AG10803 (cell line): ENCODE measurements around the gene SHISA6.
"Not testable (repeated sequence)": the region's sequence is repeated elsewhere in the genome, so short reads cannot be mapped to it uniquely, and the experiment has no call there.

Source experiments
- DNase-seq: peaks from one replicate; pipeline ENCODE4 v3.0.0; 2010; ENCODE audit warnings: low read depth
- H3K4me3 ChIP-seq: 2 replicates; pipeline ENCODE4 v1.5.1; 2011; ENCODE audit warnings: mild to moderate bottlenecking, low read length, control low read depth
- TF ChIP-seq, protein P1 (sequence below): conservative IDR thresholded peaks from 2 replicates; pipeline ENCODE4 v1.5.1; 2011; ENCODE audit warnings: mild to moderate bottlenecking, low read length, control low read depth, inconsistent platforms

The SHISA6 gene

GRCh38 chr17:11308531-11308930 is 67.5 kb downstream of the SHISA6 start:
- DNase-seq = no peak
- H3K4me3 ChIP-seq = no peak overlapping the region
- TF ChIP-seq, protein P1, sequence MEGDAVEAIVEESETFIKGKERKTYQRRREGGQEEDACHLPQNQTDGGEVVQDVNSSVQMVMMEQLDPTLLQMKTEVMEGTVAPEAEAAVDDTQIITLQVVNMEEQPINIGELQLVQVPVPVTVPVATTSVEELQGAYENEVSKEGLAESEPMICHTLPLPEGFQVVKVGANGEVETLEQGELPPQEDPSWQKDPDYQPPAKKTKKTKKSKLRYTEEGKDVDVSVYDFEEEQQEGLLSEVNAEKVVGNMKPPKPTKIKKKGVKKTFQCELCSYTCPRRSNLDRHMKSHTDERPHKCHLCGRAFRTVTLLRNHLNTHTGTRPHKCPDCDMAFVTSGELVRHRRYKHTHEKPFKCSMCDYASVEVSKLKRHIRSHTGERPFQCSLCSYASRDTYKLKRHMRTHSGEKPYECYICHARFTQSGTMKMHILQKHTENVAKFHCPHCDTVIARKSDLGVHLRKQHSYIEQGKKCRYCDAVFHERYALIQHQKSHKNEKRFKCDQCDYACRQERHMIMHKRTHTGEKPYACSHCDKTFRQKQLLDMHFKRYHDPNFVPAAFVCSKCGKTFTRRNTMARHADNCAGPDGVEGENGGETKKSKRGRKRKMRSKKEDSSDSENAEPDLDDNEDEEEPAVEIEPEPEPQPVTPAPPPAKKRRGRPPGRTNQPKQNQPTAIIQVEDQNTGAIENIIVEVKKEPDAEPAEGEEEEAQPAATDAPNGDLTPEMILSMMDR = no peak

DNA sequence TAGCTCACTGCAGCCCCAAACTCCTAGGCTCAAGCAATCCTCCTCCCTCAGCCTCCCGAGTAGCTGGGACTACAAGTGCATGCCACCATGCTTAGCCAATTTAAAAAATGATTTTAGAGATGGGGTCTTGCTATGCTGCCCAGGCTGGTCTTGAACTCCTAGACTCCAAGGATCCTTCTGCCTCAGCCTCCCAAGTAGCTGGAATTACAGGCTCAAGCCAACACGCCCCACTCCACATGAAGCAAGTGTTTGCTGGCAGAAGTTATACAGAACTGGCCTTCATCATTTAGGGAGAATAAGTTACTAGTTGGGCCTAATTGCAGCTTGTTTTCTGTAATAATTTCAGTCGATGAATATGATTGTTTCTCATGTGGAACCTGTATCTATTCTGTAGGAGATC is 68.0 kb downstream of the SHISA6 start:
- DNase-seq = no peak
- TF ChIP-seq, protein P1 = no peak
- no peak overlapping the region for H3K4me3 ChIP-seq

DNA sequence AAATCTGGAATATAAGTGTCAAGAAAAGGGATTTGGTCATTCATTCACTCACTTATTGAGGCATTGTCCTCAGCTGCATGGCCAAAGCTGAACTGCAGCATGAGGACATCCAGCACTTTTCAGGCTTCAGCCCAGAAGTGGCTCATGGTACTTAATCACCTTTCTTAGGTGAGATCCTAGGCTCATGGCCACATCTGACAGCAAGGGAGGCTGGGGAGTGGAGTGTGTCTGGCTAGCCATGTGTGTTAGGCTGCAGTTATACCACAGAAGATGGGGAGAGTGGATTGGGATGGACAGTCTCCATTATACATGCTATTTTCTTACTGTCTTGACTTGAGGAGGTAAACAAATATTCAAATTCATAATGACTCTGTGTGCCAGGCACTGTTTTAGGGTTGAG is 68.8 kb downstream of the SHISA6 start:
- no peak for DNase-seq
- no peak overlapping the region for H3K4me3 ChIP-seq
- TF ChIP-seq, protein P1 = no peak

DNA sequence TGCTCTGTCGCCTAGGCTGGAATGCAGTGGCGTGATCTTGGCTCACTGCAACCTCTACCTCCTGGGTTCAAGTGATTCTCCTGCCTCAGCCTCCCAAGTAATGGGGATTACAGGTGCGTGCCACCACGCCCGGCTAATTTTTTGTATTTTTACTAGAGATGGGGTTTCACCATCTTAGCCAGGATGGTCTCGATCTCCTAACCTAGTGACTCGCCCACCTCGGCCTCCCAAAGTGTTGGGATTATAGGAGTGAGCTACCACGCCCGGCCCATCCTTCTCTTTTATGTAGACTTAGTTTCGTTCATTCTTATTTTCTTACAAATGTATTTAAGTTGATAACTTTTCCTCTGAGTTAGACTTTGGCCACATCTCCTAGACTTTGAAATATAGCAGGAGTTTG is 75.4 kb downstream of the SHISA6 start:
- H3K4me3 ChIP-seq, DNase-seq: not testable (repeated sequence)

DNA sequence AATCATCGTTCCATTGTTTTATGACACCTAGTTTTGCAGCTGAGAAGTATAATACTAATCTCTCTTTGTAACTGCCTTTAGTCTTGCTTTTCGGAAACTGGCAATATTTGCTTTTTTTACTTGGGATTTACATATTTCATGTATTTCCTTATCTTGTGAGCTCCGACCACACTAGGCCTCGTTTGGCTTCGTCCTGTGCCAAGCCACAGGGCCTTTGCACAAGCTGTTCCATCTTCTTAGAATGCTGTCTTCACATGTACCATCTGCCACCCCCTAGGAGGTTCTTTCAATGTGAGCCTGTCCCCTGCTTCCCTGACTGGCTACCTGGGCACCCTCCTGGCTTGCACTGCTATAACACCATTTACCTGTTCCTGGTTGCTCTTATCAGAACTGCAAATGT is 77.2 kb downstream of the SHISA6 start:
- TF ChIP-seq, protein P1 = no peak
- DNase-seq = no peak
- H3K4me3 ChIP-seq = no peak overlapping the region

DNA sequence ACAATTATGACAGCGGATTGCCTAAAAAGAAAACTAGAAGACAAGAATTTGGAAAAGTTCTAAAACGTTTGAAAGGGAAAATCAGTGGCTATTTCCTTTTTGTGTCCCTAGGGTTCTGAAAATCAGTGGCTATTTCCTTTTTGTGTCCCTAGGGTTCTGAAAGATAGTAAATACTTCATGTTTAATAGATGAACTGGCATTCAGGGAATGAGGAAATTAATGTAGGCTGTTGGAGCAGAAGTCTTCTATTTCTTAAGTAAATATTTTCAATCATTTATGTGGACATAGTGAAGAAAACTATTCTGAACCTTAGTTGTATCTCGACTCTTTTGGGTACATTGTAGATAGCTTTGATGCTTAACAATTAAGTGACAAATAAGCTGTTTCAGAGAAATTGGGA is 78.9 kb downstream of the SHISA6 start:
- TF ChIP-seq, protein P1 = no peak
- DNase-seq = no peak
- no peak overlapping the region for H3K4me3 ChIP-seq

- no peak for DNase-seq
- TF ChIP-seq, protein P1 = no peak
- H3K4me3 ChIP-seq = no peak overlapping the region
Measured at GRCh38 chr17:11324021-11324420, 83.0 kb downstream of the SHISA6 start.

DNA sequence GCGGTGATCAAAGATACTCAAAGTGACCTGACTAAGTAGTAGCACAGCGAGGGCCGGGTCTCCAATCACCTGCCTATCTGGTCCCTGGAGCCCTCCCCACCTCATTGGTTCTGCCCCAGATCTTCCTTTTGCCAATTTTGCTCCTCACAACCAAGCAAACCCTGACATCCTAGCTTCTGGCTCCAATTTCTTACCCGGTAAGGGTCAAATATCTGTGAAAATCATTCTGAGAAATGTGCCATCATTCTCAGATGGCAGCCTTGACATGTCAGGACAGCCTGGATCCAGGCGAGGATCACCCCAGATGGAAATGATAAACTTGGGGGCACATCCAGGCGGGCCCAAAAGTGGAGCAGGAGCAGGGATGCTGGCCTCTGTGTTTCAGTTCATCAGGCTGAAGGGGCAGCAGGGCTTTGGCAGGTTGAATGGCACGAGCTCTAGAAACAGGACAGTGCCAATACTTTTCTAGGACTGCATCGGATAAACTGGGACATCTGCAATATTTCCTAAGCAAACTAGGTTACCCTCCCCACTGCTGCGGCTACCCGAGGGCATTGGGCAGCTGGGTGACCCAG is 83.9 kb downstream of the SHISA6 start:
- DNase-seq = no peak
- no peak overlapping the region for H3K4me3 ChIP-seq
- TF ChIP-seq, protein P1 = no peak
